ENCODE measurements around the gene TTLL9. TPM values are rescaled to one million over a fixed set of nuclear protein-coding genes. Genes with fewer than 3 reads are reported as not detected.

The TTLL9 gene
- total and polyA plus RNA-seq, 4 experiments from 2014 or later, result 0.25 TPM; not detected in 3

GRCh38 chr20:31903627-31904386 is 33.4 kb downstream of the TTLL9 start:
- CTCF ChIA-PET (ENCODE audit: partially characterized antibody), result no interaction called here
- intact Hi-C loops (cut with micrococcal nuclease), result no loop called here

GRCh38 chr20:31906001-31906400 is 35.6 kb downstream of the TTLL9 start:
- Mint-ChIP-seq H3K9me3 (no peaks in the 10 kb centered on the region), H3K36me3 (no peaks in the 10 kb centered on the region), H3K4me1 (no peaks in the 10 kb centered on the region), H3K4me3 (no peak overlapping the region), H3K27me3 (peaks cover 2 to 3% of the 10 kb centered on the region in 2 donors), H3K27ac (no peak overlapping the region)
- ChIA-PET CTCF (ENCODE audit: partially characterized antibody) (no interaction called here), POLR2A (ENCODE audit: partially characterized antibody) (no interaction called here)
- H3K9me3 ChIP-seq (ENCODE audit: control insufficient read depth in 1 of 2, low read length in 2 of 2), result no peaks in the 10 kb centered on the region
- intact Hi-C loops (cut with micrococcal nuclease), result no loop called here
- H3K27me3 ChIP-seq (ENCODE audit: insufficient read depth, low read length), result no peaks in the 10 kb centered on the region
- no peaks in the 10 kb centered on the region for H3K36me3 ChIP-seq (ENCODE audit: insufficient read depth, low read length)
- no peak overlapping the region for H3K27ac ChIP-seq (ENCODE audit: low read depth, low read length)
- no peak overlapping the region for H3K4me3 ChIP-seq (ENCODE audit: low read length in 2 of 2)
- no peaks in the 10 kb centered on the region for H3K4me1 ChIP-seq (ENCODE audit: insufficient read depth, low read length)
- no peak for DNase-seq

More at GRCh38 chr20:31903627-31904386, 33.4 kb downstream of the TTLL9 start:
- DNase-seq, result no peak
- no peaks in the 10 kb centered on the region for H3K27me3 ChIP-seq (ENCODE audit: insufficient read depth, low read length)
- Mint-ChIP-seq H3K27me3 (peaks cover 3 to 13% of the 10 kb centered on the region in 2 donors), H3K4me3 (no peak overlapping the region), H3K27ac (no peak overlapping the region), H3K9me3 (no peaks in the 10 kb centered on the region), H3K36me3 (no peaks in the 10 kb centered on the region), H3K4me1 (no peaks in the 10 kb centered on the region)
- H3K4me3 ChIP-seq (ENCODE audit: low read length in 2 of 2), result no peak overlapping the region
- H3K36me3 ChIP-seq (ENCODE audit: insufficient read depth, low read length), result no peaks in the 10 kb centered on the region
- POLR2A ChIA-PET (ENCODE audit: partially characterized antibody), result no interaction called here
- no peak overlapping the region for H3K27ac ChIP-seq (ENCODE audit: low read depth, low read length)
- H3K9me3 ChIP-seq (ENCODE audit: control insufficient read depth in 1 of 2, low read length in 2 of 2), result no peaks in the 10 kb centered on the region
- no peaks in the 10 kb centered on the region for H3K4me1 ChIP-seq (ENCODE audit: insufficient read depth, low read length)

DNA sequence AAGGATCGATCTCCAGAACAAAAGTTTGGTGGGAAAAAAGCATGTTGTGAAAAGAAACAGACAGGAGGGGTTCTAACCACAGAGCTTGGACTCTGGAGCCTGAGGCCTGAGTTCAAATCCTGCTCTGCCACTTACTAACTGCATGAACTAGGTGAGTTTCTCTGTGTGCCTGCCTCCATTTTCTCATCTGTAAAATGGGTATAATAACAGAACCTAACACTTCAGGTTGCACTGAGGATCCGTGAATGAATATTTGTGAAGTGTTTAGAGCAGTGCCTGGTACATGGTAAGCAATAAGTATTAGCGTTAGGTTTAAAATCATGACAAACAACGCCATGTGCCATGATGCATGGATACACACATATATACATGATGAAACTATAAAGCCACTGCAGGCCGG is 36.6 kb downstream of the TTLL9 start:
- CTCF ChIA-PET (ENCODE audit: partially characterized antibody), result no interaction called here
- no peak for DNase-seq

GRCh38 chr20:31908016-31908415 is 37.6 kb downstream of the TTLL9 start:
- Histone ChIP-seq H3K9me3 (ENCODE audit: control insufficient read depth in 1 of 2, low read length in 2 of 2) (no peaks in the 10 kb centered on the region), H3K4me3 (ENCODE audit: low read length in 2 of 2) (no peak overlapping the region), H3K27ac (ENCODE audit: low read depth, low read length) (no peak overlapping the region), H3K36me3 (ENCODE audit: insufficient read depth, low read length) (no peaks in the 10 kb centered on the region), H3K4me1 (ENCODE audit: insufficient read depth, low read length) (no peaks in the 10 kb centered on the region), H3K27me3 (ENCODE audit: insufficient read depth, low read length) (no peaks in the 10 kb centered on the region)
- ChIA-PET CTCF (ENCODE audit: partially characterized antibody) (no interaction called here), POLR2A (ENCODE audit: partially characterized antibody) (no interaction called here)
- H3K4me3 Mint-ChIP-seq, result no peak overlapping the region
- no peak for DNase-seq
- H3K36me3 Mint-ChIP-seq, result no peaks in the 10 kb centered on the region
- no peaks in the 10 kb centered on the region for H3K9me3 Mint-ChIP-seq
- peaks cover 2 to 3% of the 10 kb centered on the region in 2 donors for H3K27me3 Mint-ChIP-seq
- H3K4me1 Mint-ChIP-seq, result no peaks in the 10 kb centered on the region
- no peak overlapping the region for H3K27ac Mint-ChIP-seq
- intact Hi-C loops (cut with micrococcal nuclease), result no loop called here

More for the DNA sequence above, 36.6 kb downstream of the TTLL9 start:
- Mint-ChIP-seq H3K4me3 (no peak overlapping the region), H3K27me3 (peaks cover 2 to 3% of the 10 kb centered on the region in 2 donors), H3K4me1 (no peaks in the 10 kb centered on the region), H3K9me3 (no peaks in the 10 kb centered on the region), H3K27ac (no peak overlapping the region), H3K36me3 (no peaks in the 10 kb centered on the region)
- no peaks in the 10 kb centered on the region for H3K9me3 ChIP-seq (ENCODE audit: control insufficient read depth in 1 of 2, low read length in 2 of 2)
- H3K36me3 ChIP-seq (ENCODE audit: insufficient read depth, low read length), result no peaks in the 10 kb centered on the region
- no peaks in the 10 kb centered on the region for H3K4me1 ChIP-seq (ENCODE audit: insufficient read depth, low read length)
- intact Hi-C loops (cut with micrococcal nuclease), result no loop called here
- H3K27me3 ChIP-seq (ENCODE audit: insufficient read depth, low read length), result no peaks in the 10 kb centered on the region
- no peak overlapping the region for H3K4me3 ChIP-seq (ENCODE audit: low read length in 2 of 2)
- H3K27ac ChIP-seq (ENCODE audit: low read depth, low read length), result no peak overlapping the region
- POLR2A ChIA-PET (ENCODE audit: partially characterized antibody), result no interaction called here

GRCh38 chr20:31908424-31908823 is 38.0 kb downstream of the TTLL9 start:
- peaks cover 3% of the 10 kb centered on the region in 2 donors for H3K27me3 Mint-ChIP-seq
- H3K9me3 Mint-ChIP-seq, result no peaks in the 10 kb centered on the region
- H3K36me3 Mint-ChIP-seq, result no peaks in the 10 kb centered on the region
- intact Hi-C loops (cut with micrococcal nuclease), result no loop called here
- Histone ChIP-seq H3K4me3 (ENCODE audit: low read length in 2 of 2) (no peak overlapping the region), H3K27me3 (ENCODE audit: insufficient read depth, low read length) (no peaks in the 10 kb centered on the region), H3K27ac (ENCODE audit: low read depth, low read length) (no peak overlapping the region), H3K4me1 (ENCODE audit: insufficient read depth, low read length) (no peaks in the 10 kb centered on the region), H3K9me3 (ENCODE audit: control insufficient read depth in 1 of 2, low read length in 2 of 2) (no peaks in the 10 kb centered on the region), H3K36me3 (ENCODE audit: insufficient read depth, low read length) (no peaks in the 10 kb centered on the region)
- H3K4me3 Mint-ChIP-seq, result no peak overlapping the region
- no peaks in the 10 kb centered on the region for H3K4me1 Mint-ChIP-seq
- POLR2A ChIA-PET (ENCODE audit: partially characterized antibody), result no interaction called here
- CTCF ChIA-PET (ENCODE audit: partially characterized antibody), result no interaction called here
- DNase-seq, result no peak
- H3K27ac Mint-ChIP-seq, result no peak overlapping the region

DNA sequence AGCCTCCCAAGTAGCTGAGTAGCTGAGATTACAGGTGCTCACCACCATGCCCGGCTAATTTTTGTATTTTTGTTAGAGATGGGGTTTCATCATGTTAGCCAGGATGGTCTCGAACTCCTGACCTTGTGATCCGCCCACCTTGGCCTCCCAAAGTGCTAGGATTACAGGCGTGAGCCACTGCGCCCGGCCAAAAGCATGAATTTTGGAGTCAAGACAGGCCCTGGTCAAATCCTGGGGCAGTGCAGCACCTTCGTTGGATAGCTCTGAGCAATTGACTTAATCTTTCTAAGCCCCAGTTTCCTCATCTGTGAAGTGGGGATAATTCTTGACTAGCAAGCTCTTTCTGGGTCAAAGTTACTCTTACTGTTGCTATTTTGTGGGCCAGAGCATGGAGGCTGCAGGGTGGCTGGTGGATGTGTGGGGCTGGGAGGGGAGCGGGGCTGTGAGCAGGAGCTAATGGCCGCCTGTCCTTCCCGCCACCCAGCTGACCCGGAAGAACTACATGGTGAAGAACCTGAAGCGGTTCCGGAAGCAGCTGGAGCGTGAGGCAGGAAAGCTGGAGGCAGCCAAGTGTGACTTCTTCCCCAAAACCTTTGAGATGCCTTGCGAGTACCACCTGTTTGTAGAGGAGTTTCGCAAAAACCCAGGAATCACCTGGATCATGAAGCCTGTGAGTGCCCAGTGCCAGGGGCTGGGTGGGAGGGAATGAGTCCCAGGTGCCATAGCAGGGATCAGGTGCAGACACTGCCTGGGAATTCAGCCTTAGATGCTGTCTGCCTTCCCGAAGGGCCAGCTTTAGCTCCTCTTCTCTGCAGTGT is 39.0 kb downstream of the TTLL9 start:
- no peaks in the 10 kb centered on the region for H3K36me3 Mint-ChIP-seq
- intact Hi-C loops (cut with micrococcal nuclease), result no loop called here
- Histone ChIP-seq H3K27ac (ENCODE audit: low read depth, low read length) (no peak overlapping the region), H3K4me3 (ENCODE audit: low read length in 2 of 2) (no peak overlapping the region), H3K27me3 (ENCODE audit: insufficient read depth, low read length) (no peaks in the 10 kb centered on the region), H3K9me3 (ENCODE audit: control insufficient read depth in 1 of 2, low read length in 2 of 2) (no peaks in the 10 kb centered on the region), H3K36me3 (ENCODE audit: insufficient read depth, low read length) (no peaks in the 10 kb centered on the region), H3K4me1 (ENCODE audit: insufficient read depth, low read length) (no peaks in the 10 kb centered on the region)
- ChIA-PET POLR2A (ENCODE audit: partially characterized antibody) (interaction anchor here (0.6 kb wide), 1 partner anchor 29 kb away, joined by 3 read pairs; no protein-coding TSS in a partner anchor), CTCF (ENCODE audit: partially characterized antibody) (no interaction called here)
- no peak overlapping the region for H3K27ac Mint-ChIP-seq
- H3K9me3 Mint-ChIP-seq, result no peaks in the 10 kb centered on the region
- H3K4me1 Mint-ChIP-seq, result no peaks in the 10 kb centered on the region
- H3K27me3 Mint-ChIP-seq, result peaks cover 3 to 5% of the 10 kb centered on the region in 2 donors
- no peak for DNase-seq
- no peak overlapping the region for H3K4me3 Mint-ChIP-seq

DNA sequence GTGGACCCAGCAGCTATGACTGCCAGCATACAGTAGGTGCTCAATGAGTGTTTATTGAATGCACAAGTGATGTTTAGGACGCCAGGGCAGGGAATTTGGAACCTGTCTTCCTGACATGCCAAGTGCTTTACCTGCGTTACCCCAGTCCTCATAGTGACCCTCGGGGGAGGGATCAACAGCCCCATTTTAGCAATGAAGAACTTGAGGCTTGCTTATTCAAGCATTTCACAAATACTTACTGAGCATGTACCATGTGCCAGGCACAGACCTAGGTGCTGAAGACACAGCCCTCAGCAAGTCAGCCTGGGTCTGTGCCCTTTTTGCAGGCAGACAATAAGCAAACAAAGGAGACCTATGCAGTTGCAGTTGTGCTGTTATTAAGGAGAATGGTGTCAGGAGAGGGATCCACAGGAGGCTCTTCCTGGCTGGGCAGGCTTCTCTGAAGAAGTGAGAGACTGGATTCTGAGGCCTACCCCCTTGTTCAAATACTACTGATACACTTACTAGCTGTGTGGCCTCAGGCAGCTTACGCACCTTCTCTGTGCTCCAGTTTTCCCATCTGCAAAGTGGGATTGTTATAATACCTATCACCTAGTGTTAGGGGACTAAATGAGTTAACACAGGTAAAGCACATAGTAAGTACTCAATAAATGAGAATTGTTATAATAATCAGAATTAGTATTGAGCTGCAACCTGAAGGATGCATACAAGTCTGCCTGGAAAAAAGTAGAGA is 39.8 kb downstream of the TTLL9 start:
- no peaks in the 10 kb centered on the region for H3K36me3 Mint-ChIP-seq
- intact Hi-C loops (cut with micrococcal nuclease), result no loop called here
- CTCF ChIA-PET (ENCODE audit: partially characterized antibody), result no interaction called here

More for the DNA sequence above, 39.8 kb downstream of the TTLL9 start:
- H3K27me3 Mint-ChIP-seq, result peaks cover 0 to 3% of the 10 kb centered on the region in 2 donors
- Histone ChIP-seq H3K4me3 (ENCODE audit: low read length in 2 of 2) (no peak overlapping the region), H3K4me1 (ENCODE audit: insufficient read depth, low read length) (no peaks in the 10 kb centered on the region), H3K36me3 (ENCODE audit: insufficient read depth, low read length) (no peaks in the 10 kb centered on the region), H3K27me3 (ENCODE audit: insufficient read depth, low read length) (no peaks in the 10 kb centered on the region), H3K27ac (ENCODE audit: low read depth, low read length) (no peak overlapping the region), H3K9me3 (ENCODE audit: control insufficient read depth in 1 of 2, low read length in 2 of 2) (no peaks in the 10 kb centered on the region)
- H3K9me3 Mint-ChIP-seq, result no peaks in the 10 kb centered on the region
- DNase-seq, result no peak
- POLR2A ChIA-PET (ENCODE audit: partially characterized antibody), result no interaction called here
- no peaks in the 10 kb centered on the region for H3K4me1 Mint-ChIP-seq
- no peak overlapping the region for H3K27ac Mint-ChIP-seq
- H3K4me3 Mint-ChIP-seq, result no peak overlapping the region
